ENCODE data around the gene OLFML2B.
"Not testable (repeated sequence)": the region's sequence is repeated elsewhere in the genome, so short reads cannot be mapped to it uniquely, and the experiment has no call there.

Gene OLFML2B

DNA sequence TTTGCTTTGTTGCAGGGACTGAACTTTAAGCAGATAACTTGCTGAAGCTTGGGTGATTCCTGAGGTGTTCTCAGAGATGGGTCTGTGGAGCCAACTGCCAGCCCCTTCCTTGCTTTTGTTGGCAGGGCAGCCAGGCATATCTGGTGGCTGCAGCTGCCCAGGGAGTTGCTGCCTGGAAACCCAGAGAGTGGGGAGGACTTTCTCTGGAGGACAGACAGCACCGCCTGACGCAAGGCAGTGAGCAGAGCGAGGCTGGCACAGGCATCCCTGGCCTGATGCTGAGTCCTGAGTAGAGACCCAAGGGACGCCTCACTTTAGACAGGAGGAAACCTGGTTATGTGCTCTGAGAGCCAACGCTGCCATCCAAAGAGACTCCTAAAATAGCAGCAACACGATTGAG, 9.8 kb upstream of the OLFML2B start:
- no peak for DNase-seq

DNA sequence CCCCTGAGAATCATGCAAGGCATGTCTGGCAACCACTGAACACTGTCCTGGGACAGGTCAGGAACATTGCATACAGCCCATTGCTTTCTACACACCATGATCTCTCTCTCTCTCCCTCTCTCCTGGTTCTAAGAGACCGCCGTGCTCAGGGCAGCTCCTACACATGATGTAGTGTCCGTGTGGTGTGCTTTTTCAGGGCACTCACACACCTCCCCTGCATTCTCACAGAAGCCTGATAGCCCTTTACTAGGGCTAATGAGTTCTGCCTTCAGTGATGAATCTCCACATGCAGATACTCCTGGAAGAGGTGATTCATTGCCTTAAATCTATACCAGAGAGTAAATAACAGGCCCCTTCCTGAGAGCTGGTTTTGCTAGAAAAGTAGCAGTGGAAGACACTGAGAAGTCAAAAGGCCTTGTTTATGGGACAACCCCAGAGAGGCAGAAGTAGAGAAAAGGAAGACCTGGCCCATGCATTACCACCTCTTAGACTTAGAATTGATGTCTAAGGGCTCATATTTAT, 7.2 kb upstream of the OLFML2B start:
- DNase-seq = no peak

DNA sequence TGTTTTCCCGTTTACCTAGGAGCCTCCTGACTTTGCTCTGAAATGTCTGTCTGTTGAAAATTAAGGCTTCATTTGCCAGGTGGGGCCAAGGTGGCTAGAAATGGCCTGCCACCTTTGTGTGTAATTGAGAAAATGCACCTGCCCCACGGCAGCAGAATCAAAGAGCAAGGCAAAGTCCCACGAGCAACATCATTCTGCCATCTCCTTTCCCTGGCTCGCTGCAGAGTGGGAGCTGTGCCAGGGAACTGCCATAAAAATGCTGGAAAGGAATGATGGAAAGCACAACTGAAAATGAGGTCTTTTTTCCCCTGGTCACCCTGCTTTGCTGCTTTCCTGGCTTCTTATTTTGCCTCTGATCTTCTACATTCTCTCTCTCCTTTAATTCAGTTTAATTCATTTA, 5.5 kb upstream of the OLFML2B start:
- DNase-seq = no peak

DNA sequence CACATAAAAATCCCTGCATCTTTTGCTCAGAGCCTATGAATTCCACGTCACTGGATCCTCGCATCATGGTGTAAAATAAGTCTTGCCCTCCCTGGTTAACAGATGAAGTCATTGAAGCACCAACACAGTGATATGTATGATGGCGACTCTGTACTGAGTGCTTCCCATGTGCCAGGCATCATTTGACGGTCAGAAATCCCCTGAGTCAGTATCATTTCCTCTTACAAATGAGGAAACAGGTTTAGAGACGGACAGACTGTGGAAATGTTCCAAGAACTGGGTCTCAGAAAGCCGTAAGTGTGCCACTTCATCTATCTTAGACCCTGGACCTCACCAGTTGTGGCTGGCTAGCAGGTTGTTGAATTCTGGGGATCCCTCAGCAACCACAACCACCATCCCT, 5.1 kb upstream of the OLFML2B start:
- no peak for DNase-seq

DNA sequence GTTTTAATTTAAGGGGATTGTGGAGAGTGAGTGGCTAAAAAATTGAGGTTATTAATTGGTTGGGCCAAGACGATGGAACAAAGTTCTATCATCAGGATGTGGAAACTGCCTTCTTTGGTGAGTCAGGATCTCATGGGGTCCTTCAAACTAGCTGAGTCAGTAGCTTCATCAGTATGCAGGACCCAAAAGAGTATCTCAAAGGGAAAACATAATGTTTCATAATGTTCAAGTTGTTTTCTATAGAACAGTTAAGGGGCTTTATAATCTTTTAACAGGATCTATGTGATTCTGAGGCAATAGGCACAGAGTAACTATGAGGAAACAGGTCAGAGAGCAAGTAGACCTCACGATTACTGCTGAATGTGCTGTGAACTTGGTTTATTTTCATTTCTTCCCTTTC, 3.2 kb upstream of the OLFML2B start:
- DNase-seq = no peak

DNA sequence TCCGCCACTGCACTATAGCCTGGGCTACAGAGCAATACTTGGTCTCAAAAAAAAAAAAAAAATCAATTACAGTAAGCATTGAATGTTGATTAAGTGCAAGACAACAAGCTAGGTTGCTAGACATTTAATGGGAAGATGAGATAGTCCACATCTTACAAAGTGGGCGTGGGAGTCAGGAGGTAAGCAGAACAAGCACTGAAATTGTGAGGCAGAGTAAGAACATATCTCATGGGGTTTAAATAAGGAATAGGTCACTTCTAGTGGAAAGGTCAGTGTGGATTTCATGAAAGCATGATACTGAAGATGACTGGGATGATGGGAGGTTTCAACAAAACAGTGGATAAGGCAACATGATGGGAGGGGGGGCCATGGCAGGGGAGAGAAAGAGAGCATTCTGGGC, 1.9 kb upstream of the OLFML2B start:
- no peak for DNase-seq

DNA sequence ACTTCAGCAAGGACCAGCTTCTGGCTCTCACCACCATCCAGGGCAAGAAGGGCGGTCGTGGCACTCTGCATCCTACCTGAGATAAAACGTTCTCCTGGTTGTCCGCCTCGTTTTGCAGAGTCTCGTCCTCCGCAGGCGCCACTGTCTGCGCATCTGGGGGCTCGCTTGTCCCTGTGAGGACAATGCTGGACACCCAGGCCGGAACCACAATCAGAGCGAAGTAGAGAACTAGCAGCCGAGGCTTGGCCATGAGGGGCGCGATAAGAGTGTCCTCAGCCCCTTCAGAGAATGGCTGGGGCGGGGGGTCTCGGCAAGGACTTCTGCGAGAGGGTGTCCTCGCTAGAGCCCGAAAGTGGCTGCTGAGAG, 505 bp downstream of the OLFML2B start:
- DNase-seq = no peak

DNA sequence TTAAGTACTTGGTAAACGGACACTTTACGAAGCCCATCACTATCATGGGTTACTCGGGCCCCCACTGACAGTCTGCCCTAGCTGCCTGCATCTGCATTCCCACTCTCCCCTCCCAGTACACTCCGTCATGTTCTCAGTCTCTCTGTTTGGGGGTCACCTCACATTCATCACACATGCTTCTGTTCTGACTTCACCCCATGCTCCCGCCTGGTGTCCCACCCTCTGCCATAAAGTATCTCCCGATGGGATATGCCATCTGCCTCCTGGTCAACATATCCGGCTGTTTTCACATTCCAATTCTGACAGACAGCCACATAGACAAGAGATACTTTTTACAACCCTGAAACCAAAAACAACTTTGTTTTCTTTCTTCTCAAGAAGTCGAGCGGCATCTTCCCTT, 1.0 kb downstream of the OLFML2B start:
- DNase-seq = no peak

DNA sequence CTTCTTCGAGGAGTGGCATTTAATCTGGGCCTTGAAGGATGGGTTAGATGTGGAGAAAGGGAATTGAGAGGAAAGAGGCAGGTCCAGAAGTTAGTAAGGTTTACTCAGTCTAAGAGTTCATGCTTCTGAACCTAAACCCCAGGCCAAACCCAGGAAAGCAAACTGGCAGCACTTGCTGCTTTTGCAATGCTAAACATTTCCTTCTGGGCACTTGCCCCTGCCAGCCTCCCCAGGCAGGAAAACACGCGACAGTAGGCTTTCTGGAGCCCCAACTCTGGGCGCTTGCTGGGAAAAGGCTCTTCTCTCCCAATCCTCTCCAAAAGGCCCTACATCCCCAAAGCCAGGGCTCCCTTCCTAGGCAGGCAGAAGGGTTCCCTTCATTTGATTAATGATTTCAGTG, 2.5 kb downstream of the OLFML2B start:
- DNase-seq = no peak

DNA sequence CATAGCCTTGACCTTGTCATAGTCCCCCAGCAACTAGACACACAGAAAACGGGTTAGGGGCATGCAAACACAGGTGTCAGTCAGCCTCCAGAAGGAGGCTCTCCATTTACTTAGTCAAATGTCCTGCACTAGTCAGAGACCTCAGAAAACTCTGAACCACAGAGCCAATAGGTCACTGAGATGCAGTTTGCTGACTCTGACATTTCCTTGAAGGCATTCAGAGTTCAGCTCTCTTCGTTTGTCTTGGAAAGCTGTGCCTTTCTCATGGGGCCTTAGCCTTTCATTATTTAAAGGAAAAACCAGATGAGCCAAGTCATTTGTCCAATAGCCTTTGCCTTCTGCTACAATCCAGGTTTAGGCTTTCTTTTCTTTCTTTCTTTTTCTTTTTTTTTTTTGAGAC, 3.5 kb downstream of the OLFML2B start:
- no peak for DNase-seq

DNA sequence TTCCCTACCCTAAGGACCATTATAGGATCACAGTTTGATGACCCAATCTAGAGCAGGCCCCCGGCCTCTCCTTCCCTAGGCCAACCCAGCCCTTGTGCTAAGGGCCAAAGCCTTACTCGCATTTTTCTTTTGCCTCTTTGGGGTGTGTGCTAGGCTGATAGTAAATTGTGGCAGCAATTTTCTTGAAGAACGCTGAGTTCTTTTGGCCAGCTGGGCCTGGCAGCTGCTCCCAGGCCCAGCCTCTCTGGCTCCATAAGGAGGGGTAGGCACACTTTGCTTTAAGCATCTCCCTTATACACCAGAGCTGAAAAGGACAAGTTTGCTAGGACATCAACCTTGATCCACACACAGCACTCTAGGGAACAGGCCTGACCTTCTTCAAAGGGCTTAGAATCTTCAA, 4.2 kb downstream of the OLFML2B start:
- DNase-seq = no peak

DNA sequence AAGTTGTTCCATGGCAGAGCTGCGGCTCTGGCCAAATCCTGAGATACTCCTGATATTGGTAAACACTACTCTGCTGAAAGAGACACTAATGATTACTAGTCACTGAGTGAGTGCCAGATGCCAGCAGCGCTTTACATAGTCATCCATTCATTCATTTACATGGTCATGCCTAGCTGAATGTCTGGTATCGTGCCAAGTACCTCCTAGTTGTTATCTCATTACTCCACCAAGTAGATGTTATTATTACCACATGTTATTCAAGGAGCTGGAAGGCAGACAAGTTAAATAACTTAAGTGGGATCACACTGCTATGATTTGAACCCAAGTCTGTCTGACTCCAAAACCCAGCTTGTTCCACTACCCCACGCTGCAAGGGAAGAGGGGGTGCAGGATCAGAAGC, 4.7 kb downstream of the OLFML2B start:
- DNase-seq = no peak

DNA sequence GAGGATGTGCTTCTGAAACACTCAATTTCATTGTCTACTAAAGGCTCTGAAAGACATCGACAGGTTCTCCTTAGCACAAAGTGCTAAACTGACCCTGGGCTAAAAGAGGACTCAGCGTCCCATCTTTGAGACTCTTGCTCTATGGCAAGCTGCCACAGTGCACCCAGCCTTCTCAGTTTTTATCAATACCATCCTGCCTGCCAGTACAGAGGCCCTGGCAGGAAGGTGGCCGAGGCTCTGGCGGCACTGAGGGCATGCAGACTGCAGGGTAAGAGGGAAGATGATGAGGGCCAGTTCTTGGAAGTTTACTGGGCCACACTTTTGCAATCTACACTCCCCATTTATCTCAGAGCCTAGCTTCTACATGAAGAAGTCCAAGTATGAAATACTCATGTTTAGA, 5.3 kb downstream of the OLFML2B start:
- no peak for DNase-seq

DNA sequence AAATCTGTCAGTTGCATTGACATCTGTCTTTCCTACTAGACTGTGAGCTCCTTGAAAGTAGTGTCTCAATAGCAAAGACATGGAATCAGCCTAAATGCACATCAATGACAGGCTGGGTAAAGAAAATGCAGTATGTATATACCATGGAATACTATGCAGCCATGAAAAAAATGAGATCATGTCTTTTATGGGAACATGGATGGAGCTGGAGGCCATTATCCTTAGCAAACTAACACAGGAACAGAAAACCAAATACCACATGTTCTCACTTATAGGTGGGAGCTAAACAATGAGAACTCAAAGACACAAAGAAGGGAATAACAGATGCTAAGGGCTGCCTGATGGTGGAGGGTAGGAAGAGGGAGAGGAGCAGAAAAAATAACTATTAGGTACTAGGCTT, 5.9 kb downstream of the OLFML2B start:
- DNase-seq = not testable (repeated sequence)

DNA sequence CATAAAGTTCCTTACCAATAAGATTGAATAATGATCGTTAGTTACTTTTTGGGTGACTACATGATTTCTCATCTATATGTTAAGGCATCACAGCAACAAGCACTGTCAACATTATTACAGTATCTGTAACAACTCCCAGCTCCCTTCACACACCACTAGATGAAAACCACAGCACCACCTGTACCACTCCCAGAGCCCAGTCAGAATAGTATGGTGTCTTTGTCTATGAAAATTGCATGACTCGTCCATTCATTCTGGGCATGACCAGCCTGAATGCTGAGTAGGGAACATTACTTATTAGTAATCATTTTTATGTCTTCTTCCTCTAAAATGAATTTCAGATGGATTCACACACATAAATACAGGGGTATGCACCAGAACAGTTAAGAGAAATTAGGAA, 7.0 kb downstream of the OLFML2B start:
- DNase-seq = no peak

DNA sequence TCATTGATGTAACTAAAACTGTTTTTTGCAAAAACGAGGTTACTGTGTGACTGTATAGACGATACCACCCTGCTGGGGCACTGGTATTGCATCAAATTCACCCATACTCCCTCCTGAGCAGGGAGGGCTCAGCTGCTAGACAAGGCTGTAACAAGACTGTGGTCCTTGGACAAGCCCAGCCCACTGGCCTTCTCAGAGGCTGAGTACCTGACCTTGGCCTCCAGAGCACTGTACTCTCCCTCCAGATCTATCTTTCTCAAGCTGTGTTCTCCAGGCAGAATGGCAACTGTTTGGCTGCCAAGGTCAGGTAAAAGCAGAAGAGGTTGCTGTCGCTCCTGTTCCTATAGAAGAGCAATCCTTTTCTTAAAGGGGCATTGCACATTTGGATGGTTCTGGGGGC, 8.5 kb downstream of the OLFML2B start:
- no peak for DNase-seq

DNA sequence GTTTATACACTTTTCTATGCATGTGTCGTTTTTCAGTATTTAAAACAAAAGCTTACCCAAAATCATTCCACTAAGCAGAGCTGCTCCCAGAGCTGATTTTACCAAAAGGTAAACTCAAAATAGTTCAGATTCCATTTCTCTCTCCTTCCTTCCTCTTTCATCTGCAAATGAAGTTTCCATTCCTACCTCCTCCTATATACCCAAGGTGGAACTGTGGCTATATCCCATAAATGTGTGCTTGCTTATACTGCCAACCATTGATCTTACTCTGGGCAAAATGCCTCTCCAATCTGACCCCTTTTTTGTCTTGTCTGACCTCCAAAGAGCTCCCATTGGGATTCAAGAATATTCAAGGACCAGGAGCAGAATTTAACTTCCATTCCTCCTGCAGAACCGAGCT, 9.5 kb downstream of the OLFML2B start:
- no peak for DNase-seq

DNA sequence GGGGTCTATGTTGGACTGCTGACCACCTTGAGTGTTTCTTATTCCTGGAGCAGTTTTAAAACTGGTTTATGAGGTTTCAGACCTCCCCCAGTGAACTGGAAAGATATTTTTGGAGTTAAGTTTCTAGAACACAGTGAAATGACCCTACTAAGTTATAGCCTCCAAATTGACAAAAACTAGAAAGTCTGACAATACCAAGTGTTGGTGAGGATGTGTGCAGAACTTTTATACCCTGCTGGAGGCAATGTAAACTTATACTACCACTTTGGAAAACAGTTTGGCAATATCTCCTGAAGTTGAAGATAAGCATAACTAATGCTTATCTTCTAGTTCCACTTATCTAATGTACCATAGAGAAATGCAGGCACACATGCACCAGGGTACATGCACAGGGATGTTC, 10.4 kb downstream of the OLFML2B start:
- DNase-seq = no peak

DNA sequence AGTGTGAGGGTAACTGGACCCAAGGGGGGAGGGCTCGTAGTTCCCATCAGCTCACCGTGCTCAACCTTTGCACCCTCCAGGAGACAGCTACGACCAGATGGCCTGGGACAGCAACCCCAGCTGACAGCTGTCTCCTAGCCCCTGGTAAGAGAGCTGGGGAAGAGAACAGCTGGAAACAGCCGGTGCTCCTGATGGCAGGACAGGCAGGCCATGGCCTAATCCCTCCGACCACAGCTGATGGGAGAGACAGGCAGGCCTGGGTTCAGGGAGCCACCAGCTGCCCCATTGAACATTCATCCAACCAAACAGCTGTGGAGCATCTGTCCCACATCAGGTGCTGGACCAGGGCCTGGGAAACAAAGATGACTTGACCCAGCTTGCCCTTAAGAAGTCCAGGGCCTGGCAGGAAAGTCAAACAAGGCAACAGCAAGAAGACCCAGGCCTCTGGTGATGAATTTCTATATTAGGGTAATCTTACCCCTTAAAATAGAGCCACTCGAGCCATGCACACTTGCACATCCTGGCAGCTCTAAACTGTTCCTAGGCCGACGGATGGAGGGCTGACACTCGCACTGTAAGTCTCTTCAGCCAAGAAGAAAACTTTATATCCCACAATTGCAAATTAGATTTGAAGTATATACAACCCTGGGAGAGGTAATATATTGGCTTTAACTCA, 12.2 kb downstream of the OLFML2B start:
- no peak for DNase-seq

DNA sequence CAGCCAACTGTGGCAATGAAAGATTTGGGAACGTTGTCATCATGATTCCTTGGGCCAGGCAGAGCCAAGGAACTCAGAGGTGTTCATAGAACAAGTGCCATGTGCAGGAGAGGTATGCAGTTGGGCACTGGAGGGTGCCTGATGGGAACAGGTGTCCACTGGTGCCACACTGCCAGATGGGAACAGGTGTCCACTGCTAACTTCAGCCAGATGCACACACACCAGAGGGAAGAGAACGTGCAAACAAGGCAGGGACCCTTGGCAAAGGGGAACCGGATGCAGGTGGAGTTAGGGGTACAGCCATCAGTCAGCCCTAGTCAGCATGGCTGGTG, 13.5 kb downstream of the OLFML2B start:
- DNase-seq = no peak

DNA sequence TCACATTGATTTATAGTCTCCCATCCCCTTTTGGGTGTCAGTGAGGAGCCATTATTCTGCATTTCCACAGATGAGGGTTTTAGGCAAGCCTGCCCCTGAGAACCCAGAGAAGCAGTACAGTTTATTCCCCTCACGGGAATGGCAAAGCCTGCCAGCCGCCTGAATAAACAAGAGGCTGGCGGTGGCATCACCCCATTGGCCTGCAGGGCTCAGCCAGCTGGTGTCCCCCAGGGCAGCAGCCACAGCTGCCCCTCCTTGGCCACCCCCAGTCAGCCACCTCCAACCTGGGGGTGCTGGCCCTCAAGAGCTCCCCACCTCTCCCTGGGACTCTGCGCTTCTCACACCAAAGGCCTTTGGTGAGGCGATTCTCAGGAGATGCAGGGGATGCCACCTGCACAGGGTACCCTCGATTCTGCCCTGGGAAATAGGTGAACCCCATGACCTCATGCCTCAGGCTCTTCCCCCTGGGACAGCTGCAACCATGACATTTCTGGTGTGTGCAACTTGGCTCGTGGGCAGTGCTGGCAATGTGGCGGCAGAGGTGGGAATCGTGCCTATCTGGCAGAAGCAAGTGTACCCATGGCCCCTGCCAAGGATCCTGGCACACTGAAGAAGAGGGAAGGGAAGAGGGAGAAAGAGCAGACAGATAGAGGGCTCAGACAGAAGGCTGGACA, 14.0 kb downstream of the OLFML2B start:
- DNase-seq = no peak

DNA sequence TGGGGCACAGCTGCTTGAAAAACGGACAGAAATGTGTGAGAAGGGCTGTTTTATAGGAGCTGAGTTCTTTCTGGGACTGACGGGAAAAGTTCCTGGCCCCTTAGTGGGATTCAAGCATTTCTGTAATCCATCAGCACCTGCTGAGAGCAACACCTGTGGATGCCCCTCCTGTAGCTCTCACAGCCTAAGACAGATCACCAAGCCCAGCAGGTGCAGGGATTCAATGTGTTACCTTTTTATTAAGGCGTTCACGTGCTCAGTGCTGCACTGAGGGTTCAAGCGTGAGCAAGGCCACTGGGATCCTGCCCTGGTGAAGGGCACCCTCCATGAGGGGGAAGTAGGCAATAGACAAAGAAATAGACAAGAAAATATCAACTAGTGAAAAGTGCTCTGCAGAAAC, 14.9 kb downstream of the OLFML2B start:
- no peak for DNase-seq

DNA sequence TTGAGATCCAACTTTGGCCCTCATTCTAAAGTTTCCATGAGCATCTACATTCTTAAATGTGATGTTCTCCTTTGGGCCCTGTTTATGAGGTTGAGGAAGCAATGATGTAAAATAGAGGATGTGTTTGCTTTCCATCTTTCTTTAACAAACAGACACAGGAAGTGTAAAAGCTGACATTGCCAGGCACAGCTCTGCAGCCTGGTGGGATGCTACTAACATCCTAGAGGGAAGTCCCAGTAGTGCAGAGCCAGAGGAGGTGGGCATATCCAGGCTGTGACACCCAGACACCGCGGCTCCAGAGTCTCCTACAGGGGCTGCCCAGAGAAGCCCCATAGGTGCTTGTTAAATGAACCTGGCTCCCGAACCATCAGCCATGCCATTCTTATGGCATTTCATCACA, 16.2 kb downstream of the OLFML2B start:
- DNase-seq = no peak

DNA sequence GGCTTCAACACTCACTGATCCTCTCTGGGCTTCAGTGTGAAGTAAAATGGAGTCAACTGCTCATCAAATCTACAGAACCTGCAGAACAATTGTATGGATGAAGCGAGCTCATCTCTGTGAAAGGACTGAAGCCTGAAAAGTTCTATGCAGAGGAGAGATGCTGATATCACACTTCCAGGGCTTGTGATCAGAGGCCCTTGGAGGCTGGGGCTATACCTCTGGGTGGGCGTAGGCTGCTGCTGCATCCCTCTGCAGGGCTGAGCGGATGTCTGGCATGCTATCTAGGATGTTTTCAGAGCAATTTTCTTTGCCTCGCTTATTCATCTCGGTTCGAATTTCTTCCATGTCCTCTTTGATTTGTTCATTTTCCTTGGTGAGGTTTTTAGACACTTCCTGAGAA, 17.6 kb downstream of the OLFML2B start:
- DNase-seq = no peak

DNA sequence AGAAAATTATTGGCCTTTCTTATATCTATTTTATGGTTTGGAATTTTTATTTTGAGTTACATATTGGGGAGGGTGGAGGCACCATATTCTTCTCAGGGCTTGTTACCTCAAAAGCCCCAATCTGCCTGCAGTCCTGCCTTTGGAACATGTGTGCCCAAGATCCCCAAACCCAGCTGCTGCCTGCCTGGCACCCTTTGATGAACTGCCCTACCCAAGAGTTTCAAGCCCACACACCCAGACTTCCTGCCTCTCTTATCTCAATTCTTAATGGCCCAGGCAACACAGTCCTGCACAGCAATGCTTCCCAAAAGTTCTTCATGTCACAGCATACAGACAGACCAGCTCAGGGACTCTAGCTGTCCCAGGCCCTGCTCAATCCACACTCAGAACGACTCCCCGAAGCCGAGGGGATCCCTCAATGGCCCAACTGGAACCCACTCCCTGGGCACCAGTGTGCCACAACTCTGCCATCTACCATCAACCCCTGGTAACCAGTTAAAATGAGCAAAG, 19.2 kb downstream of the OLFML2B start:
- no peak for DNase-seq

Data from activated effector memory CD4-positive, alpha-beta T cell treated with anti-CD3 and anti-CD28 coated beads, Interleukin-2, amount 50 U/mL, for 16 hours (primary cell).